Keratinocyte (primary cell): Measurements from ENCODE around the gene TMEM39A. TPM values are rescaled to one million over a fixed set of nuclear protein-coding genes. Genes with fewer than 3 reads are reported as not detected.

Experiments
- DNase-seq: peaks from one replicate; pipeline ENCODE4 v3.0.0-alpha.2; 2011; ENCODE audit warnings: low read depth, missing footprints, low spot score
- FAIRE-seq: peaks from 2 replicates; lab custom pipeline; 2011; peaks lifted over from hg19 to GRCh38; lab: Jason Lieb, UNC
- H2AFZ ChIP-seq: 2 replicates; pipeline ENCODE4 v1.6.0; 2012; ENCODE audit warnings: low read length, control low read depth, inconsistent platforms; ENCODE audit not compliant: control insufficient read depth
- H3K27ac ChIP-seq: 2 replicates; pipeline ENCODE4 v1.5.1; 2011; ENCODE audit warnings: low read length; ENCODE audit not compliant: control insufficient read depth, insufficient read depth
- H3K27me3 ChIP-seq: 3 replicates; pipeline ENCODE4 v1.6.0; 2011; ENCODE audit warnings: low read length; ENCODE audit not compliant: control insufficient read depth, insufficient read depth; ENCODE audit errors: extremely low read depth
- H3K36me3 ChIP-seq, 2 experiments: 2 replicates in 1 of 2; 3 replicates in 1 of 2; pipeline ENCODE4 v1.5.1; 2011; ENCODE audit warnings: low read length in 2 of 2, mild to moderate bottlenecking in 1 of 2; ENCODE audit not compliant: control insufficient read depth in 2 of 2, insufficient read depth in 2 of 2; ENCODE audit errors: extremely low read depth in 1 of 2
- H3K4me1 ChIP-seq: 3 replicates; pipeline ENCODE4 v1.5.1; 2011; ENCODE audit warnings: low read length; ENCODE audit not compliant: control insufficient read depth, insufficient read depth; ENCODE audit errors: extremely low read depth
- H3K4me2 ChIP-seq: 3 replicates; pipeline ENCODE4 v1.6.0; 2011; ENCODE audit warnings: low read depth, low read length; ENCODE audit not compliant: control insufficient read depth, insufficient read depth; ENCODE audit errors: extremely low read depth
- H3K4me3 ChIP-seq, 3 experiments: fragments of 200-600 bp in 1 of 3; sonication (generic) in 1 of 3; 2 replicates in 2 of 3; 3 replicates in 1 of 3; pipeline ENCODE4 v1.5.1; 2011 to 2016; ENCODE audit warnings: low read length in 3 of 3, mild to moderate bottlenecking in 3 of 3, control low read depth in 2 of 3, inconsistent platforms in 1 of 3, low read depth in 1 of 3, mixed read lengths in 1 of 3, mixed run types in 1 of 3, moderate library complexity in 1 of 3; ENCODE audit not compliant: control insufficient read depth in 2 of 3, insufficient read depth in 2 of 3; ENCODE audit errors: extremely low read depth in 1 of 3
- H3K79me2 ChIP-seq: 2 replicates; pipeline ENCODE4 v1.6.0; 2012; ENCODE audit warnings: low read length; ENCODE audit not compliant: control insufficient read depth, insufficient read depth
- H3K9ac ChIP-seq: 3 replicates; pipeline ENCODE4 v1.6.0; 2011; ENCODE audit warnings: low read length; ENCODE audit not compliant: control insufficient read depth, insufficient read depth; ENCODE audit errors: extremely low read depth
- H3K9me1 ChIP-seq: 3 replicates; pipeline ENCODE4 v1.6.0; 2011; ENCODE audit warnings: low read length; ENCODE audit not compliant: control insufficient read depth, insufficient read depth; ENCODE audit errors: extremely low read depth
- H3K9me3 ChIP-seq: 2 replicates; pipeline ENCODE4 v1.5.1; 2012; ENCODE audit warnings: low read depth, low read length; ENCODE audit not compliant: control insufficient read depth
- H4K20me1 ChIP-seq: 3 replicates; pipeline ENCODE4 v1.6.0; 2011; ENCODE audit warnings: low read length; ENCODE audit not compliant: control insufficient read depth, insufficient read depth; ENCODE audit errors: extremely low read depth
- EZH2 ChIP-seq: IDR thresholded peaks from one replicate; pipeline ENCODE4 v1.6.1; 2012; ENCODE audit warnings: inconsistent platforms, mild to moderate bottlenecking, low read length, moderate library complexity
- dilution Hi-C: fragments of 300-500 bp; cut with MboI; formaldehyde crosslinking; loops from one replicate; pipeline ENCODE4 v1.7.0; 2020; ENCODE audit warnings: low sequenced_read_pairs; ENCODE audit not compliant: extremely low pct_ligation_motif_present
- polyA plus RNA-seq, 5 experiments: library from polyadenylated mRNA; depleted of rRNA in 3 of 5; stranded (reverse) in 3 of 5; stranded (forward) in 1 of 5; unstranded in 1 of 5; fragments of >200 nt; gene quantifications; 1 replicate in 1 of 5; 2 replicates in 3 of 5; 3 replicates in 1 of 5; pipeline versions ENCODE4 v1.2.1 to v1.2.3, GENCODE V29; 2011 to 2012; ENCODE audit warnings: missing spikeins in 2 of 5, low read depth in 1 of 5, low replicate concordance in 1 of 5
- TF ChIP-seq, protein P1 (sequence below), 3 experiments: IDR thresholded peaks in 1 of 3; conservative IDR thresholded peaks in 1 of 3; optimal IDR thresholded peaks in 1 of 3; 2 replicates in 2 of 3; 3 replicates in 1 of 3; pipeline versions ENCODE3 to v1.5.1; 2011; ENCODE audit warnings: low read length in 3 of 3, mild to moderate bottlenecking in 3 of 3, moderate library complexity in 2 of 3, control low read depth in 1 of 3, inconsistent platforms in 1 of 3; ENCODE audit not compliant: insufficient read depth in 2 of 3; ENCODE audit errors: extremely low read depth in 1 of 3

The TMEM39A gene
- polyA plus RNA-seq, 1 donor (not counting 4 experiments of a cell fraction or from before 2014, with no cell fraction given), result 26.3 TPM

GRCh38 chr3:119457246-119457645 is 6.2 kb downstream of the TMEM39A start:
- Histone ChIP-seq H3K4me3 (no peak overlapping the region), H2AFZ (no peak overlapping the region), H3K27ac (no peak overlapping the region), H3K4me1 (peaks cover 6% of the 10 kb centered on the region), H3K4me2 (no peak overlapping the region), H3K36me3 (peaks cover 21 to 33% of the 10 kb centered on the region in 2 experiments), H3K27me3 (no peaks in the 10 kb centered on the region), H3K9me3 (no peaks in the 10 kb centered on the region), H3K9me1 (no peaks in the 10 kb centered on the region), H4K20me1 (no peaks in the 10 kb centered on the region), H3K9ac (no peak overlapping the region), H3K79me2 (peaks cover 28% of the 10 kb centered on the region)
- no peak for FAIRE-seq
- dilution Hi-C loops, result no loop called here
- no peak for DNase-seq
- TF ChIP-seq, protein P1, sequence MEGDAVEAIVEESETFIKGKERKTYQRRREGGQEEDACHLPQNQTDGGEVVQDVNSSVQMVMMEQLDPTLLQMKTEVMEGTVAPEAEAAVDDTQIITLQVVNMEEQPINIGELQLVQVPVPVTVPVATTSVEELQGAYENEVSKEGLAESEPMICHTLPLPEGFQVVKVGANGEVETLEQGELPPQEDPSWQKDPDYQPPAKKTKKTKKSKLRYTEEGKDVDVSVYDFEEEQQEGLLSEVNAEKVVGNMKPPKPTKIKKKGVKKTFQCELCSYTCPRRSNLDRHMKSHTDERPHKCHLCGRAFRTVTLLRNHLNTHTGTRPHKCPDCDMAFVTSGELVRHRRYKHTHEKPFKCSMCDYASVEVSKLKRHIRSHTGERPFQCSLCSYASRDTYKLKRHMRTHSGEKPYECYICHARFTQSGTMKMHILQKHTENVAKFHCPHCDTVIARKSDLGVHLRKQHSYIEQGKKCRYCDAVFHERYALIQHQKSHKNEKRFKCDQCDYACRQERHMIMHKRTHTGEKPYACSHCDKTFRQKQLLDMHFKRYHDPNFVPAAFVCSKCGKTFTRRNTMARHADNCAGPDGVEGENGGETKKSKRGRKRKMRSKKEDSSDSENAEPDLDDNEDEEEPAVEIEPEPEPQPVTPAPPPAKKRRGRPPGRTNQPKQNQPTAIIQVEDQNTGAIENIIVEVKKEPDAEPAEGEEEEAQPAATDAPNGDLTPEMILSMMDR (optimal IDR thresholded peaks at IDR 0.05 in 1 of 3, IDR thresholded peaks at IDR 0.05 in 1 of 3, conservative IDR thresholded peaks at IDR 0.05 in 1 of 3; ENCODE audit: extremely low read depth in 1 of 3, insufficient read depth in 2 of 3, low read length in 3 of 3), result no peak
- no peak for TF ChIP-seq EZH2

DNA sequence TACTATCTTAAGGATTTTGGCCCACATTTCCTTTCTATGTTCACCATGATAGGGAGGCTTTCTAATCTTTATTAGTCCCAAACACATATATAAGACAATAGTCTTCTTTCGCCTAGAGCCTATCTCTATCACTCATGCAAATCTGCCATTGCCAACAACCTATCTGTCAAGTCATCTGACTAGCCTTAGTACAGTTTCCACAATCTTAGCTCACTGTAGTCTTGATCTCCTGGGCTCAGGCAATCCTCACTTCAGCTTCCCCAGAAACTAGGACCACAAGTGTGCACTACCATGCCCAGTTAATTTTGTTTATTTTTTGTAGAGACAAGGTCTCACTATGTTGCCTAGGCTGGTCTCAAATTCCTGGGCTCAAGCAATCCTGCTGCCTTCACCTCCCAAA is 6.9 kb downstream of the TMEM39A start:
- DNase-seq, result no peak
- no peak overlapping the region for H3K4me3 ChIP-seq
- H2AFZ ChIP-seq, result no peak overlapping the region
- FAIRE-seq, result no peak
- no peak overlapping the region for H3K27ac ChIP-seq
- H3K9me1 ChIP-seq, result no peaks in the 10 kb centered on the region
- peaks cover 20% of the 10 kb centered on the region for H3K79me2 ChIP-seq
- no peaks in the 10 kb centered on the region for H4K20me1 ChIP-seq
- dilution Hi-C loops, result no loop called here
- no peaks in the 10 kb centered on the region for H3K4me1 ChIP-seq
- no peak overlapping the region for H3K4me2 ChIP-seq
- H3K9me3 ChIP-seq, result no peaks in the 10 kb centered on the region
- H3K36me3 ChIP-seq, result peaks cover 20 to 27% of the 10 kb centered on the region in 2 experiments
- no peaks in the 10 kb centered on the region for H3K27me3 ChIP-seq
- H3K9ac ChIP-seq, result no peak overlapping the region
- TF ChIP-seq EZH2, result no peak
- TF ChIP-seq, protein P1 (optimal IDR thresholded peaks at IDR 0.05 in 1 of 3, IDR thresholded peaks at IDR 0.05 in 1 of 3, conservative IDR thresholded peaks at IDR 0.05 in 1 of 3; ENCODE audit: extremely low read depth in 1 of 3, insufficient read depth in 2 of 3, low read length in 3 of 3), result no peak
